Keratinocyte (primary cell): ENCODE results near the gene ZC3H8. TPM values are rescaled to one million over a fixed set of nuclear protein-coding genes. Genes with fewer than 3 reads are reported as not detected.

ENCODE experiments used
- DNase-seq: peaks from one replicate; pipeline ENCODE4 v3.0.0-alpha.2; 2011; ENCODE audit warnings: low read depth, missing footprints, low spot score
- FAIRE-seq: peaks from 2 replicates; lab custom pipeline; 2011; peaks lifted over from hg19 to GRCh38; lab: Jason Lieb, UNC
- H2AFZ ChIP-seq: 2 replicates; pipeline ENCODE4 v1.6.0; 2012; ENCODE audit warnings: low read length, control low read depth, inconsistent platforms; ENCODE audit not compliant: control insufficient read depth
- H3K27ac ChIP-seq: 2 replicates; pipeline ENCODE4 v1.5.1; 2011; ENCODE audit warnings: low read length; ENCODE audit not compliant: control insufficient read depth, insufficient read depth
- H3K27me3 ChIP-seq: 3 replicates; pipeline ENCODE4 v1.6.0; 2011; ENCODE audit warnings: low read length; ENCODE audit not compliant: control insufficient read depth, insufficient read depth; ENCODE audit errors: extremely low read depth
- H3K36me3 ChIP-seq, 2 experiments: 2 replicates in 1 of 2; 3 replicates in 1 of 2; pipeline ENCODE4 v1.5.1; 2011; ENCODE audit warnings: low read length in 2 of 2, mild to moderate bottlenecking in 1 of 2; ENCODE audit not compliant: control insufficient read depth in 2 of 2, insufficient read depth in 2 of 2; ENCODE audit errors: extremely low read depth in 1 of 2
- H3K4me1 ChIP-seq: 3 replicates; pipeline ENCODE4 v1.5.1; 2011; ENCODE audit warnings: low read length; ENCODE audit not compliant: control insufficient read depth, insufficient read depth; ENCODE audit errors: extremely low read depth
- H3K4me2 ChIP-seq: 3 replicates; pipeline ENCODE4 v1.6.0; 2011; ENCODE audit warnings: low read depth, low read length; ENCODE audit not compliant: control insufficient read depth, insufficient read depth; ENCODE audit errors: extremely low read depth
- H3K4me3 ChIP-seq, 3 experiments: fragments of 200-600 bp in 1 of 3; sonication (generic) in 1 of 3; 2 replicates in 2 of 3; 3 replicates in 1 of 3; pipeline ENCODE4 v1.5.1; 2011 to 2016; ENCODE audit warnings: low read length in 3 of 3, mild to moderate bottlenecking in 3 of 3, control low read depth in 2 of 3, inconsistent platforms in 1 of 3, low read depth in 1 of 3, mixed read lengths in 1 of 3, mixed run types in 1 of 3, moderate library complexity in 1 of 3; ENCODE audit not compliant: control insufficient read depth in 2 of 3, insufficient read depth in 2 of 3; ENCODE audit errors: extremely low read depth in 1 of 3
- H3K79me2 ChIP-seq: 2 replicates; pipeline ENCODE4 v1.6.0; 2012; ENCODE audit warnings: low read length; ENCODE audit not compliant: control insufficient read depth, insufficient read depth
- H3K9ac ChIP-seq: 3 replicates; pipeline ENCODE4 v1.6.0; 2011; ENCODE audit warnings: low read length; ENCODE audit not compliant: control insufficient read depth, insufficient read depth; ENCODE audit errors: extremely low read depth
- H3K9me1 ChIP-seq: 3 replicates; pipeline ENCODE4 v1.6.0; 2011; ENCODE audit warnings: low read length; ENCODE audit not compliant: control insufficient read depth, insufficient read depth; ENCODE audit errors: extremely low read depth
- H3K9me3 ChIP-seq: 2 replicates; pipeline ENCODE4 v1.5.1; 2012; ENCODE audit warnings: low read depth, low read length; ENCODE audit not compliant: control insufficient read depth
- H4K20me1 ChIP-seq: 3 replicates; pipeline ENCODE4 v1.6.0; 2011; ENCODE audit warnings: low read length; ENCODE audit not compliant: control insufficient read depth, insufficient read depth; ENCODE audit errors: extremely low read depth
- EZH2 ChIP-seq: IDR thresholded peaks from one replicate; pipeline ENCODE4 v1.6.1; 2012; ENCODE audit warnings: inconsistent platforms, mild to moderate bottlenecking, low read length, moderate library complexity
- dilution Hi-C: fragments of 300-500 bp; cut with MboI; formaldehyde crosslinking; loops from one replicate; pipeline ENCODE4 v1.7.0; 2020; ENCODE audit warnings: low sequenced_read_pairs; ENCODE audit not compliant: extremely low pct_ligation_motif_present
- polyA plus RNA-seq, 5 experiments: library from polyadenylated mRNA; depleted of rRNA in 3 of 5; stranded (reverse) in 3 of 5; stranded (forward) in 1 of 5; unstranded in 1 of 5; fragments of >200 nt; gene quantifications; 1 replicate in 1 of 5; 2 replicates in 3 of 5; 3 replicates in 1 of 5; pipeline versions ENCODE4 v1.2.1 to v1.2.3, GENCODE V29; 2011 to 2012; ENCODE audit warnings: missing spikeins in 2 of 5, low read depth in 1 of 5, low replicate concordance in 1 of 5
- TF ChIP-seq, protein P1 (sequence below), 3 experiments: IDR thresholded peaks in 1 of 3; conservative IDR thresholded peaks in 1 of 3; optimal IDR thresholded peaks in 1 of 3; 2 replicates in 2 of 3; 3 replicates in 1 of 3; pipeline versions ENCODE3 to v1.5.1; 2011; ENCODE audit warnings: low read length in 3 of 3, mild to moderate bottlenecking in 3 of 3, moderate library complexity in 2 of 3, control low read depth in 1 of 3, inconsistent platforms in 1 of 3; ENCODE audit not compliant: insufficient read depth in 2 of 3; ENCODE audit errors: extremely low read depth in 1 of 3

ZC3H8 gene
- polyA plus RNA-seq, 1 donor (not counting 4 experiments of a cell fraction or from before 2014, with no cell fraction given): 11.4 TPM

DNA sequence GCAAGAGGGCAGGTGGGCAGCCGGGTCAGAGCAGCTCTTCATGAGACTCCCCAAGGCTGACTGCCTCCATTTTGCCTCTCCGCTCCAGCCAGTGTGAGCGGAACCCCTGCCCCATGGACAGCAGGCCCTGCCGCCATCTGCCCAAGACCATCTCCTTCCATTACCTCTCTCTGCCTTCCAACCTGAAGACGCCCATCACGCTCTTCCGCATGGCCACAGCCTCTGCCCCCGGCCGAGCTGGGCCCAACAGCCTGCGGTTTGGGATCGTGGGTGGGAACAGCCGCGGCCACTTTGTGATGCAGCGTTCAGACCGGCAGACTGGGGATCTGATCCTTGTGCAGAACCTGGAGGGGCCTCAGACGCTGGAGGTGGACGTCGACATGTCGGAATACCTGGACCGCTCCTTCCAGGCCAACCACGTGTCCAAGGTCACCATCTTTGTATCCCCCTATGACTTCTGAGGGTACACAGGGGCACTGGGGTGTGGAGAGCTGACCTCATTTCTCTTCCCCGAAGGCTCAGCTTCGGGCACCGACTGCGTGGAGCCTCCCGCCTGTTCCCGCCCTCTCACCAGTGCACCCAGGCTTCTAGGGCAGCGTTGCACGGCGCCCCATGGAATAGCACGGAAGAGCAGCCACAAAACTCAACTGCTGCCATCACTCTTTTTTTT is 67.7 kb downstream of the ZC3H8 start:
- H3K27ac ChIP-seq: no peak overlapping the region
- no peaks in the 10 kb centered on the region for H3K9me3 ChIP-seq
- peaks cover 8% of the 10 kb centered on the region for H3K4me1 ChIP-seq
- H3K27me3 ChIP-seq: peaks cover 7% of the 10 kb centered on the region
- TF ChIP-seq EZH2: no peak
- TF ChIP-seq, protein P1, sequence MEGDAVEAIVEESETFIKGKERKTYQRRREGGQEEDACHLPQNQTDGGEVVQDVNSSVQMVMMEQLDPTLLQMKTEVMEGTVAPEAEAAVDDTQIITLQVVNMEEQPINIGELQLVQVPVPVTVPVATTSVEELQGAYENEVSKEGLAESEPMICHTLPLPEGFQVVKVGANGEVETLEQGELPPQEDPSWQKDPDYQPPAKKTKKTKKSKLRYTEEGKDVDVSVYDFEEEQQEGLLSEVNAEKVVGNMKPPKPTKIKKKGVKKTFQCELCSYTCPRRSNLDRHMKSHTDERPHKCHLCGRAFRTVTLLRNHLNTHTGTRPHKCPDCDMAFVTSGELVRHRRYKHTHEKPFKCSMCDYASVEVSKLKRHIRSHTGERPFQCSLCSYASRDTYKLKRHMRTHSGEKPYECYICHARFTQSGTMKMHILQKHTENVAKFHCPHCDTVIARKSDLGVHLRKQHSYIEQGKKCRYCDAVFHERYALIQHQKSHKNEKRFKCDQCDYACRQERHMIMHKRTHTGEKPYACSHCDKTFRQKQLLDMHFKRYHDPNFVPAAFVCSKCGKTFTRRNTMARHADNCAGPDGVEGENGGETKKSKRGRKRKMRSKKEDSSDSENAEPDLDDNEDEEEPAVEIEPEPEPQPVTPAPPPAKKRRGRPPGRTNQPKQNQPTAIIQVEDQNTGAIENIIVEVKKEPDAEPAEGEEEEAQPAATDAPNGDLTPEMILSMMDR (optimal IDR thresholded peaks at IDR 0.05 in 1 of 3, IDR thresholded peaks at IDR 0.05 in 1 of 3, conservative IDR thresholded peaks at IDR 0.05 in 1 of 3; ENCODE audit: extremely low read depth in 1 of 3, insufficient read depth in 2 of 3, low read length in 3 of 3): no peak
- no peaks in the 10 kb centered on the region for H3K36me3 ChIP-seq
- H4K20me1 ChIP-seq: no peaks in the 10 kb centered on the region
- H2AFZ ChIP-seq: no peak overlapping the region
- H3K9me1 ChIP-seq: no peaks in the 10 kb centered on the region
- DNase-seq (no peak), FAIRE-seq (no peak)
- no peak overlapping the region for H3K4me3 ChIP-seq
- dilution Hi-C loops: no loop called here
- no peak overlapping the region for H3K4me2 ChIP-seq
- no peak overlapping the region for H3K9ac ChIP-seq
- H3K79me2 ChIP-seq: no peaks in the 10 kb centered on the region

DNA sequence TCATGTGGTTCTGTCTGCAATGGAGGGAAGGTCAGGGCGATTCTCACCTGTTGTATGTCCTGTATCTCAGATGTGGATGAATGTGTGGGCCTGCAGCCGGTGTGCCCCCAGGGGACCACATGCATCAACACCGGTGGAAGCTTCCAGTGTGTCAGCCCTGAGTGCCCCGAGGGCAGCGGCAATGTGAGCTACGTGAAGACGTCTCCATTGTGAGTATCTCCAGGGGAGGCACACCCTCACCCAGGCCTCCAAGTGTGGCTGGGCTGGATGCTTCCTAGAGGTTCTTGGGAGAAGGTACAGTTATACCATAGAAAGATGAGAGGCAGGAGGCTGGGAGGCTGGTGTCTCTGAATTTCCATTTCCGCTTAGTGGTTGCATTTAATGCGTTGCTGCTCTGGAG is 69.7 kb downstream of the ZC3H8 start:
- FAIRE-seq (no peak), DNase-seq (no peak)
- Histone ChIP-seq H4K20me1 (no peaks in the 10 kb centered on the region), H3K4me3 (no peak overlapping the region), H3K4me2 (no peak overlapping the region), H3K79me2 (no peaks in the 10 kb centered on the region), H3K9me1 (no peaks in the 10 kb centered on the region), H3K9ac (no peak overlapping the region), H3K27me3 (peaks cover 18% of the 10 kb centered on the region), H2AFZ (no peak overlapping the region), H3K9me3 (no peaks in the 10 kb centered on the region), H3K4me1 (peaks cover 8% of the 10 kb centered on the region), H3K27ac (no peak overlapping the region), H3K36me3 (no peaks in the 10 kb centered on the region)
- TF ChIP-seq EZH2: no peak
- TF ChIP-seq, protein P1 (optimal IDR thresholded peaks at IDR 0.05 in 1 of 3, IDR thresholded peaks at IDR 0.05 in 1 of 3, conservative IDR thresholded peaks at IDR 0.05 in 1 of 3; ENCODE audit: extremely low read depth in 1 of 3, insufficient read depth in 2 of 3, low read length in 3 of 3): no peak
- dilution Hi-C loops: no loop called here
